Measurements from ENCODE around the gene TNPO3.

GRCh38 chr7:129103561-129104324 lies 48.8 kb upstream of the TNPO3 start:
- no peak for TF ChIP-seq CTCF (IDR thresholded peaks at IDR 0.05; ENCODE audit: insufficient read depth, low read length, poor library complexity, severe bottlenecking)
- no peak for TF ChIP-seq EZH2phosphoT487 (conservative IDR thresholded peaks at IDR 0.05; ENCODE audit: low read length)
